Measurements from ENCODE around the gene CCP110. TPM values are rescaled to one million over a fixed set of nuclear protein-coding genes. Genes with fewer than 3 reads are reported as not detected.
A peak's percentile ranks its signal among the peaks of the same experiment; 100 is the strongest.

The CCP110 gene
- total RNA-seq, 1 donor: 15.1 TPM

DNA sequence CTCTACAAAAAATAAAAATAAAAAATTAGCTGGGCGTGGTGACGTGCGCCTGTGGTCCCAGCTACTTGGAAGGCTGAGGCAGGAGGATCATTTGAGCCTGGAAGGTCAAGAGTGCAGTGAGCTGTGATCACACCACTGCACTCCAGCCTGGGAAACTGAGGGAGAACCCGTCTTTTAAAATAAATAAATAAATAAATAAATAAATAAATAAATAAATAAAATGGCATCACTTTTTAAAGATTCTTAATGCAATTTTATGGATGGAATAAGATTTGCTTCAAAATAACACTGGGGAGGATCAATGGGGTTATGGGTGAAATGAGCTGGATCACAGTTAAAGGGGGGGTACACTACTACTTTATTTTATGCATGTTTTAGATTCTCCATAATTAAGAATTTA lies 16.8 kb upstream of the CCP110 start:
- H3K4me3 ChIP-seq (ENCODE audit: low read depth, low read length): no peak overlapping the region
- TF ChIP-seq, protein P1, sequence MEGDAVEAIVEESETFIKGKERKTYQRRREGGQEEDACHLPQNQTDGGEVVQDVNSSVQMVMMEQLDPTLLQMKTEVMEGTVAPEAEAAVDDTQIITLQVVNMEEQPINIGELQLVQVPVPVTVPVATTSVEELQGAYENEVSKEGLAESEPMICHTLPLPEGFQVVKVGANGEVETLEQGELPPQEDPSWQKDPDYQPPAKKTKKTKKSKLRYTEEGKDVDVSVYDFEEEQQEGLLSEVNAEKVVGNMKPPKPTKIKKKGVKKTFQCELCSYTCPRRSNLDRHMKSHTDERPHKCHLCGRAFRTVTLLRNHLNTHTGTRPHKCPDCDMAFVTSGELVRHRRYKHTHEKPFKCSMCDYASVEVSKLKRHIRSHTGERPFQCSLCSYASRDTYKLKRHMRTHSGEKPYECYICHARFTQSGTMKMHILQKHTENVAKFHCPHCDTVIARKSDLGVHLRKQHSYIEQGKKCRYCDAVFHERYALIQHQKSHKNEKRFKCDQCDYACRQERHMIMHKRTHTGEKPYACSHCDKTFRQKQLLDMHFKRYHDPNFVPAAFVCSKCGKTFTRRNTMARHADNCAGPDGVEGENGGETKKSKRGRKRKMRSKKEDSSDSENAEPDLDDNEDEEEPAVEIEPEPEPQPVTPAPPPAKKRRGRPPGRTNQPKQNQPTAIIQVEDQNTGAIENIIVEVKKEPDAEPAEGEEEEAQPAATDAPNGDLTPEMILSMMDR (IDR thresholded peaks at IDR 0.05; ENCODE audit: insufficient read depth, low read depth, low read length): no peak
- DNase-seq (ENCODE audit: low read depth): no peak

DNA sequence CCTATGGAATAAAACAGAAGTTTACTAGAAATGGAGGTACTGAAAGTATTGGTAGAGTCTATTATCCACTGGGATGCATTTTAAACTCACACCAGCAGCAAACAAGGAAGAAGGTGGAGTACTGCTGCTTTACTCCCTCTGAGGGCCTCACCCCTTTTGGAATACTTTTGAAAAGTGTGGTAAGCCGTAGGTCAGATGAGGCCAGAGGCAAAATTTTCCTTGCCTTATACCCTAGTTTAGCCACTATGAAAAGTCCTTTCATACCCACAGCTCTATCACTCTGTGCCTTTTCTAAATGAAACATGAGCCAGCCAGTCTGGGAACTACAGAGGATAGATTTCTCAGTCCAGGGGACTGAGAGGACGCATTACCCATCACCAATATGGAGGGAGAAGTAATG lies 15.9 kb upstream of the CCP110 start:
- TF ChIP-seq, protein P1 (IDR thresholded peaks at IDR 0.05; ENCODE audit: insufficient read depth, low read depth, low read length): no peak
- no peak overlapping the region for H3K4me3 ChIP-seq (ENCODE audit: low read depth, low read length)
- no peak for DNase-seq (ENCODE audit: low read depth)

DNA sequence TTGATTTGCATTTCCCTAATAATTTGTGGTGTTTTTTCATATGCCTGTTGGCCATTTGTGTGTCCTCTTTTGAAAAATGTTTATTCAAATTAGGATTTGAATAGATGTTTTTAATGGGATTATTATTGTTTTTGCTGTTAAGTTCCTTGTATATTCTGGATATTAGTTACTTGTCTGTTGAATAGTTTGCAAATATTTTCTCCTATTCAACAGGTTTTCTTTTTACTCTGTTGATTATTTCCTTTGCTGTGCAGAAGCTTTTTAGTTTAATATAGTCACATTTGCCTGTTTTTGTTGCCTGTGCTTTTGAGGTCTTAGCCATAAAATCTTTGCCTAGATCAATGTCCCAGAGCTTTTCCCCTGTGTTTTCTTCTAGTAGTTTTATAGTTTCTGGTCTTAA lies 11.4 kb upstream of the CCP110 start:
- TF ChIP-seq, protein P1 (IDR thresholded peaks at IDR 0.05; ENCODE audit: insufficient read depth, low read depth, low read length): no peak
- H3K4me3 ChIP-seq (ENCODE audit: low read depth, low read length): no peak overlapping the region
- DNase-seq (ENCODE audit: low read depth): no peak

DNA sequence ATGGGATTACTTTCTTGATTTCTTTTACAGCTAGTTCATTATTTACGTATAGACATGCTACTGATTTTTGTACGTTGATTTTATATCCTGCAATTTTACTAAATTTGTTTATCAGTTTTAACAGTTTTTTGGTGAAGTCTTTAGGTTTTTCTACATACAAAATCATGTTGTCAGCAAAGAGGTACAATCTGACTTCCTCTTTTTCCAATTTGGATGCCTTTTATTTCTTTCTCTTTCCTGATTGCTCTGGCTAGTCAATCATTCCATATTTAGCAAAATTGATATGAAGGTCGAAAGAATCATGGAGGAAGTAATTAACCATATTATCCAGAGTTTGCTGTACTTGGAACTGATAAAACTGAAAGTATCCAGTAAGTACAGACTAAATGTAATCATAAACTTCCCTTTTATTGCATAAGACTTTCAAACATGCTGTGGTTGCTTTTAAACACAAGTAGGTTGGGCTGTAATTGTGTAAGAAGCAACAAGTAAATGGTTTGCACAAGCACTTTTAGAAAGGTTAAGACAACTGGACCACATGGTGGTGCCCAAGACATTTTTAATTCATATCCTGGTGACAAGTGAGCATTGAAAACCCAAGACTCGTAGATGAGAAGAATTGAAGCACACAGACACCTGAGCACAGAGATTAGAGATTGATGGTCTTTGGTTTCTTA lies 10.2 kb upstream of the CCP110 start:
- TF ChIP-seq, protein P1 (IDR thresholded peaks at IDR 0.05; ENCODE audit: insufficient read depth, low read depth, low read length): no peak
- H3K4me3 ChIP-seq (ENCODE audit: low read depth, low read length): peak overlapping the region; percentile 4
- peak; percentile 84 for DNase-seq (ENCODE audit: low read depth)

DNA sequence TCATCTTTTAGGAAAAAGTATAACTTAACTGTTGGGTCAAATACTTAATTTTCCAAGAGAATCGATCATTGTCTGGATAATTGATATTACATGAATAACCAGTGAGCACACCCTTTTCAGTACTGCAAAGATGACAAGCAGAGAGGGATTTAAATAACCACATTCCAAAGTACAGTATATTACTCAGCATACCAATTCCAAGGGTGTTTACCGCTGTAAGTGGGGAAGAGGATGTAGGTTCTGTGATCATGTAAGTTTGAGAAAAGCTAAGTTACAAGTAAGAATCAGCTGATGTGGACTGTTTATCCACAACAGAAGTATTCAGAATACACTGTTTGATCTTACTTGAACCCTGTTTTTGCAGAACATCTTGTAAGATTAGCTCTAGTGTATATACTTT lies 8.0 kb upstream of the CCP110 start:
- TF ChIP-seq, protein P1 (IDR thresholded peaks at IDR 0.05; ENCODE audit: insufficient read depth, low read depth, low read length): no peak
- H3K4me3 ChIP-seq (ENCODE audit: low read depth, low read length): no peak overlapping the region
- DNase-seq (ENCODE audit: low read depth): peak; percentile 27

DNA sequence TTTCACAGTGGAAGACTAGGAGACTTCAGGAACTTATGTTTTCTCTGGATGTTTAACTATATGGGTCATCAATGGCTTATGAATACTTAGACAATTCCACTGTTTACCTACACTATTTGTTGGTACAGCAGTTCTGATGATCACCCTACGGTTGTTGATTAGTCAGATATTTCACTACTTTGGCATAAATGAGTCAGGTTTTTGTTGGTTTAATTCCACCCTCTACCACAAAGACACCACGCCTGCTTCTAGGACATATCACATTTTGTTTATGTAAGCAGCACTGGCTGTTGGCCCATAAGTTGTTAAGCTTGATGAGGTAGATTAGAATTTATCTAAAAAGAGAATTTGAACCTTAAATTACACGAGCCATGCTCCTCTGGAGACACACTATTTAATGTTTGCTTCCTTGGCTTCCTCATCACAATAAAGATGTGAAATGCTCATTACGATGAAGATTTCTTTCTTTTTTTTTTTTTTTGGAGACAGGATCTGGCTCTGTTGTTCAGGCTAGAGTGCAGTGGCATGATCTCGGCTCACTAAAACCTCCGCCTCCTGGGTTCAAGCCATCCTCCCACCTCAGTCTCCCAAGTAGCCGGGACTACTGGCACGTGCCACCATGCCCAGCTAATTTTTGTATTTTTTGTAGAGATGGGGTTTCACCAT lies 6.2 kb upstream of the CCP110 start:
- TF ChIP-seq, protein P1 (IDR thresholded peaks at IDR 0.05; ENCODE audit: insufficient read depth, low read depth, low read length): no peak
- DNase-seq (ENCODE audit: low read depth): peak; percentile 79
- H3K4me3 ChIP-seq (ENCODE audit: low read depth, low read length): no peak overlapping the region
